ENCODE data around the gene SMAP2.

- TF ChIP-seq, protein P1, sequence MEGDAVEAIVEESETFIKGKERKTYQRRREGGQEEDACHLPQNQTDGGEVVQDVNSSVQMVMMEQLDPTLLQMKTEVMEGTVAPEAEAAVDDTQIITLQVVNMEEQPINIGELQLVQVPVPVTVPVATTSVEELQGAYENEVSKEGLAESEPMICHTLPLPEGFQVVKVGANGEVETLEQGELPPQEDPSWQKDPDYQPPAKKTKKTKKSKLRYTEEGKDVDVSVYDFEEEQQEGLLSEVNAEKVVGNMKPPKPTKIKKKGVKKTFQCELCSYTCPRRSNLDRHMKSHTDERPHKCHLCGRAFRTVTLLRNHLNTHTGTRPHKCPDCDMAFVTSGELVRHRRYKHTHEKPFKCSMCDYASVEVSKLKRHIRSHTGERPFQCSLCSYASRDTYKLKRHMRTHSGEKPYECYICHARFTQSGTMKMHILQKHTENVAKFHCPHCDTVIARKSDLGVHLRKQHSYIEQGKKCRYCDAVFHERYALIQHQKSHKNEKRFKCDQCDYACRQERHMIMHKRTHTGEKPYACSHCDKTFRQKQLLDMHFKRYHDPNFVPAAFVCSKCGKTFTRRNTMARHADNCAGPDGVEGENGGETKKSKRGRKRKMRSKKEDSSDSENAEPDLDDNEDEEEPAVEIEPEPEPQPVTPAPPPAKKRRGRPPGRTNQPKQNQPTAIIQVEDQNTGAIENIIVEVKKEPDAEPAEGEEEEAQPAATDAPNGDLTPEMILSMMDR (IDR thresholded peaks at IDR 0.05; ENCODE audit: low read length): no peak
- TF ChIP-seq EZH2phosphoT487 (IDR thresholded peaks at IDR 0.05; ENCODE audit: low read length) (no peak), EZH2 (optimal IDR thresholded peaks at IDR 0.05; ENCODE audit: low read depth, low read length) (no peak)
Measured at GRCh38 chr1:40353082-40353481, 20.4 kb upstream of the SMAP2 start.

Data from MM.1S (cell line).